Ovary (tissue), 3 donors: ENCODE measurements around the gene TIMM10B.

Experiments used
- CTCF ChIP-seq, 3 donors: fragments of 450-650 bp in 2 of 3; fragments of 200-600 bp in 1 of 3; IDR thresholded peaks; one replicate each; pipeline versions ENCODE4 v1.5.1 to v1.8.0; 2016 to 2022; ENCODE audit warnings: antibody characterized with exemption in 3 of 3, mild to moderate bottlenecking in 1 of 3
- POLR2A ChIP-seq: fragments of 450-650 bp; IDR thresholded peaks from one replicate; pipeline ENCODE4 v1.6.1; 2017; ENCODE audit warnings: antibody characterized with exemption, mild to moderate bottlenecking, moderate library complexity
- donor health status: DM: no; HTN: no; CAD: no.

GRCh38 chr11:6458352-6459098 is 22.8 kb upstream of the TIMM10B start:
- TF ChIP-seq CTCF (IDR thresholded peaks at IDR 0.05) (no peak), POLR2A (no peak)
